Measurements from ENCODE around the gene PPP1R11. TPM values are rescaled to one million over a fixed set of nuclear protein-coding genes. Genes with fewer than 3 reads are reported as not detected.

PPP1R11 gene
- total RNA-seq, 1 donor from 2014 or later = 22.7 TPM

- no peak overlapping the region for H3K9ac ChIP-seq
Measured at GRCh38 chr6:30096829-30097228, 29.8 kb downstream of the PPP1R11 start.

GRCh38 chr6:30097902-30098768 lies 31.1 kb downstream of the PPP1R11 start:
- no peak overlapping the region for H3K4me3 Mint-ChIP-seq
- Histone ChIP-seq H3K4me3 (no peak overlapping the region), H3K9ac (no peak overlapping the region), H3K9me3 (ENCODE audit: low read depth) (no peaks in the 10 kb centered on the region), H3K27ac (no peak overlapping the region), H3F3A (ENCODE audit: low read depth) (peaks cover 12% of the 10 kb centered on the region), H3K27me3 (peaks cover 98% of the 10 kb centered on the region), H2AFZ (replicated peaks) (no peak overlapping the region), H3K4me1 (peaks cover 6% of the 10 kb centered on the region), H4K20me1 (ENCODE audit: low read depth) (peaks cover 28% of the 10 kb centered on the region), H3K4me2 (no peak overlapping the region), H3K36me3 (no peaks in the 10 kb centered on the region), H3K79me2 (ENCODE audit: low read depth) (no peaks in the 10 kb centered on the region)
- no peaks in the 10 kb centered on the region for H3K36me3 Mint-ChIP-seq
- peaks cover 22% of the 10 kb centered on the region for H3K4me1 Mint-ChIP-seq
- H3K27ac Mint-ChIP-seq = no peak overlapping the region
- no peak for DNase-seq (ENCODE audit: low spot score)
- TF ChIP-seq EZH2 (IDR thresholded peaks at IDR 0.05) = no peak
- TF ChIP-seq EZH2phosphoT487 (IDR thresholded peaks at IDR 0.05) = no peak
- TF ChIP-seq CTCF (IDR thresholded peaks at IDR 0.05) = no peak
- H3K9me3 Mint-ChIP-seq = peaks cover 2% of the 10 kb centered on the region
- H3K27me3 Mint-ChIP-seq (ENCODE audit: insufficient read depth, low read depth) = peaks cover 73% of the 10 kb centered on the region

More at GRCh38 chr6:30096829-30097228, 29.8 kb downstream of the PPP1R11 start:
- Mint-ChIP-seq H3K27ac (no peak overlapping the region), H3K4me3 (no peak overlapping the region), H3K27me3 (ENCODE audit: insufficient read depth, low read depth) (peaks cover 65% of the 10 kb centered on the region), H3K4me1 (peaks cover 14% of the 10 kb centered on the region), H3K36me3 (no peaks in the 10 kb centered on the region), H3K9me3 (peaks cover 2% of the 10 kb centered on the region)
- TF ChIP-seq CTCF (IDR thresholded peaks at IDR 0.05) = no peak
- no peak for TF ChIP-seq EZH2 (IDR thresholded peaks at IDR 0.05)
- no peak for TF ChIP-seq EZH2phosphoT487 (IDR thresholded peaks at IDR 0.05)
- Histone ChIP-seq H3K79me2 (ENCODE audit: low read depth) (no peaks in the 10 kb centered on the region), H3K4me3 (no peak overlapping the region), H4K20me1 (ENCODE audit: low read depth) (peaks cover 20% of the 10 kb centered on the region), H2AFZ (replicated peaks) (no peak overlapping the region), H3F3A (ENCODE audit: low read depth) (peaks cover 5% of the 10 kb centered on the region), H3K4me1 (peaks cover 6% of the 10 kb centered on the region), H3K27ac (no peak overlapping the region), H3K36me3 (no peaks in the 10 kb centered on the region), H3K9me3 (ENCODE audit: low read depth) (no peaks in the 10 kb centered on the region), H3K4me2 (no peak overlapping the region), H3K27me3 (peaks cover 92% of the 10 kb centered on the region)
- no peak for DNase-seq (ENCODE audit: low spot score)

- H3K4me1 Mint-ChIP-seq = peaks cover 28% of the 10 kb centered on the region
- H3K4me3 Mint-ChIP-seq = peak overlapping the region; percentile 54
- peaks cover 22% of the 10 kb centered on the region for H3F3A ChIP-seq (ENCODE audit: low read depth)
- peak overlapping the region; percentile 15 for H3K4me3 ChIP-seq
- peak overlapping the region; percentile 83 for H3K4me2 ChIP-seq
- peaks cover 28% of the 10 kb centered on the region for H4K20me1 ChIP-seq (ENCODE audit: low read depth)
- peaks cover 98% of the 10 kb centered on the region for H3K27me3 ChIP-seq
- H3K9me3 ChIP-seq (ENCODE audit: low read depth) = no peaks in the 10 kb centered on the region
- H3K27ac Mint-ChIP-seq = no peak overlapping the region
- peaks cover 2% of the 10 kb centered on the region for H3K9me3 Mint-ChIP-seq
- H2AFZ ChIP-seq (replicated peaks) = no peak overlapping the region
- peaks cover 74% of the 10 kb centered on the region for H3K27me3 Mint-ChIP-seq (ENCODE audit: insufficient read depth, low read depth)
- H3K36me3 Mint-ChIP-seq = no peaks in the 10 kb centered on the region
- DNase-seq (ENCODE audit: low spot score) = no peak
- H3K36me3 ChIP-seq = no peaks in the 10 kb centered on the region
- no peak for TF ChIP-seq EZH2 (IDR thresholded peaks at IDR 0.05)
- TF ChIP-seq CTCF (IDR thresholded peaks at IDR 0.05) = no peak
- TF ChIP-seq EZH2phosphoT487 (IDR thresholded peaks at IDR 0.05) = no peak
- peaks cover 14% of the 10 kb centered on the region for H3K4me1 ChIP-seq
- H3K9ac ChIP-seq = no peak overlapping the region
- H3K27ac ChIP-seq = no peak overlapping the region
- H3K79me2 ChIP-seq (ENCODE audit: low read depth) = no peaks in the 10 kb centered on the region
Measured at GRCh38 chr6:30100154-30100553, 33.2 kb downstream of the PPP1R11 start.

All from neural progenitor cell (in vitro differentiated cells).